Left colon (tissue), 2 donors: ENCODE results near the gene WEE1. TPM values are rescaled to one million over a fixed set of nuclear protein-coding genes. Genes with fewer than 3 reads are reported as not detected.
"Not testable (repeated sequence)": the region's sequence is repeated elsewhere in the genome, so short reads cannot be mapped to it uniquely, and the experiment has no call there.

ENCODE experiments used
- ATAC-seq: fragments of 200-7000 bp; cut with Tn5 transposase; one replicate; pipeline ENCODE4 v1.9.1; 2020; ENCODE audit warnings: mild to moderate bottlenecking, moderate library complexity
- DNase-seq, 2 donors: peaks; one replicate each; pipeline ENCODE4 v3.0.0-alpha.2; 2020
- intact Hi-C, 2 donors: fragments of 100-400 bp; cut with DNase I in 1 of 2; cut with micrococcal nuclease in 1 of 2; formaldehyde crosslinking; loops; one replicate each; pipeline versions ENCODE4 v1.11.2 to v1.14.0; 2022; cut with DNase I, micrococcal nuclease
- total RNA-seq, 2 donors: library from RNA; stranded (reverse); fragmentation: NEBNext Ultra II Directional; extraction: Animal tissue kit (Norgen Biotek cat#: 25700); gene quantifications; one replicate each; pipeline ENCODE4 v1.2.1, GENCODE V29; 2021
- donor health status: DM: no; HTN: no; CAD: no.
- donor health status: DM: yes; HTN: yes; CAD: no.

WEE1 gene
- total RNA-seq, 2 donors from 2014 or later = 16.1 to 23.9 TPM

- DNase-seq (peak; percentile 86 to 94), ATAC-seq (peak; percentile 89)
- intact Hi-C loops = loop anchor here in 1 of 2 donors (10.0 kb wide), 1 partner anchor 79 kb away; no protein-coding TSS in a partner anchor
Observed at GRCh38 chr11:9613830-9614762, 40.6 kb downstream of the WEE1 start.

GRCh38 chr11:9615031-9615451 lies 41.6 kb downstream of the WEE1 start:
- DNase-seq (peak in 1 of 2 donors; percentile 15), ATAC-seq (no peak)
- intact Hi-C loops = loop anchor here in 1 of 2 donors (5.0 to 10.0 kb wide), 2 partner anchors 80 to 132 kb away; no protein-coding TSS in a partner anchor

- intact Hi-C loops = loop anchor here in 1 of 2 donors (5.0 to 10.0 kb wide), 2 partner anchors 81 to 131 kb away; no protein-coding TSS in a partner anchor
- no peak for ATAC-seq
- DNase-seq = no peak
Observed at GRCh38 chr11:9616042-9616675, 42.7 kb downstream of the WEE1 start.

GRCh38 chr11:9616858-9617257 lies 43.4 kb downstream of the WEE1 start:
- ATAC-seq (no peak), DNase-seq (no peak)
- intact Hi-C loops = loop anchor here in 1 of 2 donors (5.0 to 10.0 kb wide), 2 partner anchors 82 to 130 kb away; no protein-coding TSS in a partner anchor

GRCh38 chr11:9617940-9618339 lies 44.5 kb downstream of the WEE1 start:
- intact Hi-C loops = loop anchor here in 1 of 2 donors (5.0 to 10.0 kb wide), 2 partner anchors 83 to 129 kb away; no protein-coding TSS in a partner anchor
- DNase-seq = no peak
- no peak for ATAC-seq

- ATAC-seq (no peak), DNase-seq (no peak)
- intact Hi-C loops = loop anchor here in 1 of 2 donors (5.0 to 10.0 kb wide), 2 partner anchors 84 to 128 kb away; no protein-coding TSS in a partner anchor
Observed at GRCh38 chr11:9619004-9619403, 45.5 kb downstream of the WEE1 start.

GRCh38 chr11:9619971-9620370 lies 46.5 kb downstream of the WEE1 start:
- intact Hi-C loops = loop anchor here in 1 of 2 donors (5.0 to 10.0 kb wide), 2 partner anchors 85 to 127 kb away; no protein-coding TSS in a partner anchor
- ATAC-seq (no peak), DNase-seq (no peak)

- intact Hi-C loops, DNase-seq, ATAC-seq: not testable (repeated sequence)
Observed at GRCh38 chr11:9622353-9622752, 48.9 kb downstream of the WEE1 start.

- intact Hi-C loops, DNase-seq, ATAC-seq: not testable (repeated sequence)
Observed at GRCh38 chr11:9623053-9623452, 49.6 kb downstream of the WEE1 start.

- no peak for ATAC-seq
- intact Hi-C loops = no loop called here
- no peak for DNase-seq
Observed at GRCh38 chr11:9624448-9624847, 51.0 kb downstream of the WEE1 start.

- no peak for ATAC-seq
- intact Hi-C loops = no loop called here
- no peak for DNase-seq
Observed at GRCh38 chr11:9625162-9625561, 51.7 kb downstream of the WEE1 start.

GRCh38 chr11:9625728-9626127 lies 52.3 kb downstream of the WEE1 start:
- DNase-seq = no peak
- intact Hi-C loops = no loop called here
- ATAC-seq = no peak

- ATAC-seq (no peak), DNase-seq (no peak)
- intact Hi-C loops = no loop called here
Observed at GRCh38 chr11:9626496-9627394, 53.3 kb downstream of the WEE1 start.

- intact Hi-C loops = no loop called here
- no peak for DNase-seq
- no peak for ATAC-seq
Observed at GRCh38 chr11:9629064-9629463, 55.6 kb downstream of the WEE1 start.

- DNase-seq (no peak), ATAC-seq (no peak)
- intact Hi-C loops = no loop called here
Observed at GRCh38 chr11:9633679-9634078, 60.2 kb downstream of the WEE1 start.

- ATAC-seq = no peak
- intact Hi-C loops = no loop called here
- no peak for DNase-seq
Observed at GRCh38 chr11:9636691-9637090, 63.2 kb downstream of the WEE1 start.

GRCh38 chr11:9639099-9639498 lies 65.6 kb downstream of the WEE1 start:
- intact Hi-C loops = no loop called here

More at GRCh38 chr11:9639099-9639498, 65.6 kb downstream of the WEE1 start:
- ATAC-seq = peak; percentile 98
- peak; percentile 36 to 38 for DNase-seq
